Erythroblast (primary cell): Measurements from ENCODE around the gene TTL.
"Not testable (repeated sequence)": the region's sequence is repeated elsewhere in the genome, so short reads cannot be mapped to it uniquely, and the experiment has no call there.

Experiments used
- GATA1 ChIP-seq: IDR thresholded peaks from 2 replicates; pipeline ENCODE4 v1.6.1; 2011; ENCODE audit warnings: low read depth, mild to moderate bottlenecking, control low read depth, low read length, moderate library complexity
- POLR2A ChIP-seq: IDR thresholded peaks from 2 replicates; pipeline ENCODE4 v1.6.1; 2011; ENCODE audit warnings: mild to moderate bottlenecking, low read length

- TF ChIP-seq POLR2A, GATA1: not testable (repeated sequence)
Observed at GRCh38 chr2:112509239-112509998, 27.5 kb downstream of the TTL start.
